Ovary (tissue), 9 donors: ENCODE data around the gene BICRAL. TPM values are rescaled to one million over a fixed set of nuclear protein-coding genes. Genes with fewer than 3 reads are reported as not detected.
"Not testable (repeated sequence)": the region's sequence is repeated elsewhere in the genome, so short reads cannot be mapped to it uniquely, and the experiment has no call there.

Experiments used
- DNase-seq, 5 donors: peaks; one replicate each; pipeline ENCODE4 v3.0.0-alpha.2; 2019 to 2020
- H3K27ac ChIP-seq, 2 donors: fragments of 200-600 bp; one replicate each; pipeline versions ENCODE4 v1.5.1 to v1.8.0; 2019 to 2022
- H3K27me3 ChIP-seq: fragments of 200-600 bp; one replicate; pipeline ENCODE4 v1.8.0; 2022
- H3K36me3 ChIP-seq: fragments of 200-600 bp; sonication (generic); one replicate; pipeline ENCODE4 v1.5.1; 2019
- H3K4me1 ChIP-seq: one replicate; pipeline ENCODE4 v1.8.1; 2013; ENCODE audit warnings: mild to moderate bottlenecking, moderate library complexity; ENCODE audit not compliant: insufficient read depth
- H3K4me3 ChIP-seq: fragments of 200-600 bp; sonication (generic); one replicate; pipeline ENCODE4 v1.5.1; 2017
- H3K9me3 ChIP-seq, 2 donors: fragments of 200-600 bp in 1 of 2; sonication (generic) in 1 of 2; one replicate each; pipeline versions ENCODE4 v1.5.1 to v1.8.1; 2013 to 2019; ENCODE audit warnings: mild to moderate bottlenecking in 1 of 2, moderate library complexity in 1 of 2
- CTCF ChIP-seq, 3 donors: fragments of 450-650 bp in 2 of 3; fragments of 200-600 bp in 1 of 3; IDR thresholded peaks; one replicate each; pipeline versions ENCODE4 v1.5.1 to v1.8.0; 2016 to 2022; ENCODE audit warnings: antibody characterized with exemption in 3 of 3, mild to moderate bottlenecking in 1 of 3
- EP300 ChIP-seq: sonication (generic); formaldehyde crosslinking; IDR thresholded peaks from one replicate; pipeline ENCODE4 v1.6.1; 2017; ENCODE audit warnings: antibody characterized with exemption
- POLR2A ChIP-seq: fragments of 450-650 bp; IDR thresholded peaks from one replicate; pipeline ENCODE4 v1.6.1; 2017; ENCODE audit warnings: antibody characterized with exemption, mild to moderate bottlenecking, moderate library complexity
- WGBS, 3 donors: extraction: QIAGEN DNeasy Blood & Tissue Kit in 1 of 3; methylation state at CpG; one replicate each; pipeline versions ENCODE4 v1.1.5 to v1.1.7; 2013 to 2017; 5-methylcytosine and 5-hydroxymethylcytosine counted together
- intact Hi-C, 4 donors: fragments of 100-400 bp; cut with DNase I; formaldehyde crosslinking; loops; one replicate each; pipeline versions ENCODE4 v1.11.0 to v1.15.1; 2022 to 2023
- polyA plus RNA-seq, 2 donors: library from polyadenylated mRNA; stranded (reverse); fragments of 200-250 nt in 1 of 2; fragments of 350-450 nt in 1 of 2; fragmentation: Illumina TruSeq in 1 of 2; extraction: RNeasy Lipid Tissue Mini Kit (QIAGEN cat#74804) in 1 of 2; gene quantifications; one replicate each; pipeline ENCODE4 v1.2.3, GENCODE V29; 2013 to 2014
- total RNA-seq, 7 donors: library from RNA; depleted of rRNA in 2 of 7; stranded (reverse); fragments of >200 nt in 2 of 7; fragmentation: NEBNext Ultra II Directional in 3 of 7; extraction: Animal tissue kit (Norgen Biotek cat#: 25700) in 3 of 7; gene quantifications; one replicate each; pipeline versions ENCODE4 v1.1.0 to v1.2.4, GENCODE V29; 2016 to 2023
- donor health status: DM: no; HTN: no; CAD: no; lungs with moderate emphysema.
- donor health status: DM: no; HTN: no; CAD: no.
- donor health status: Bipolar disorder and iron deficiency.
- donor health status: DM: yes; HTN: yes; CAD: no.
- donor health status: DM: no; HTN: no; CAD: no.
- donor health status: DM: yes; HTN: yes; CAD: no.

BICRAL gene
- total and polyA plus RNA-seq, 9 donors = 10.5 to 27.1 (median 24.9) TPM

- Histone ChIP-seq H3K27me3 (no peaks in the 10 kb centered on the region), H3K4me3 (no peak overlapping the region), H3K27ac (no peak overlapping the region), H3K36me3 (no peaks in the 10 kb centered on the region), H3K4me1 (peaks cover 9% of the 10 kb centered on the region), H3K9me3 (no peaks in the 10 kb centered on the region)
- TF ChIP-seq EP300 (no peak), CTCF (IDR thresholded peaks at IDR 0.05) (no peak), POLR2A (no peak)
- intact Hi-C loops = no loop called here
- 92 to 94% (median 93%) methylated on average over 4 of the region's 4 CpGs for WGBS, 3 donors
- DNase-seq = no peak
Measured at GRCh38 chr6:42796171-42796570, 14.3 kb downstream of the BICRAL start.

GRCh38 chr6:42797696-42798095 lies 15.8 kb downstream of the BICRAL start:
- H3K36me3 ChIP-seq, intact Hi-C loops, DNase-seq, H3K9me3 ChIP-seq, H3K27ac ChIP-seq, H3K27me3 ChIP-seq, H3K4me1 ChIP-seq, H3K4me3 ChIP-seq: not testable (repeated sequence)
- 93 to 94% (median 94%) methylated on average over 3 of the region's 3 CpGs for WGBS, 3 donors

GRCh38 chr6:42805297-42805861 lies 23.5 kb downstream of the BICRAL start:
- peaks cover 10% of the 10 kb centered on the region for H3K4me1 ChIP-seq
- no peak overlapping the region for H3K27ac ChIP-seq
- no peak for DNase-seq
- intact Hi-C loops = no loop called here
- H3K27me3 ChIP-seq = no peaks in the 10 kb centered on the region
- no peaks in the 10 kb centered on the region for H3K36me3 ChIP-seq
- no peak overlapping the region for H3K4me3 ChIP-seq
- no peak for TF ChIP-seq CTCF (IDR thresholded peaks at IDR 0.05)
- TF ChIP-seq EP300 = no peak
- TF ChIP-seq POLR2A = no peak
- no peaks in the 10 kb centered on the region for H3K9me3 ChIP-seq
- WGBS, 3 donors = 92 to 97% (median 95%) methylated on average over 7 of the region's 7 CpGs

GRCh38 chr6:42806359-42806758 lies 24.5 kb downstream of the BICRAL start:
- H3K27me3 ChIP-seq, H3K27ac ChIP-seq, H3K4me1 ChIP-seq, DNase-seq, H3K36me3 ChIP-seq, intact Hi-C loops, H3K9me3 ChIP-seq, H3K4me3 ChIP-seq: not testable (repeated sequence)
- 95 to 96% (median 96%) methylated on average over 7 of the region's 7 CpGs for WGBS, 3 donors

- 36 to 38% (median 36%) methylated on average over 11 of the region's 11 CpGs for WGBS, 3 donors
- Histone ChIP-seq H3K4me1 (peaks cover 8% of the 10 kb centered on the region), H3K9me3 (no peaks in the 10 kb centered on the region), H3K27me3 (no peaks in the 10 kb centered on the region), H3K36me3 (no peaks in the 10 kb centered on the region), H3K27ac (peak overlapping the region in 1 of 2 donors; percentile 66), H3K4me3 (no peak overlapping the region)
- intact Hi-C loops = no loop called here
- DNase-seq = peak; percentile 36 to 64 (median 37)
- TF ChIP-seq POLR2A = no peak
- TF ChIP-seq EP300 = no peak
- no peak for TF ChIP-seq CTCF (IDR thresholded peaks at IDR 0.05)
Measured at GRCh38 chr6:42808492-42809483, 26.9 kb downstream of the BICRAL start.
